ENCODE measurements around the gene MYO19.
"Not testable (repeated sequence)": the region's sequence is repeated elsewhere in the genome, so short reads cannot be mapped to it uniquely, and the experiment has no call there.

- TF ChIP-seq, protein P1, sequence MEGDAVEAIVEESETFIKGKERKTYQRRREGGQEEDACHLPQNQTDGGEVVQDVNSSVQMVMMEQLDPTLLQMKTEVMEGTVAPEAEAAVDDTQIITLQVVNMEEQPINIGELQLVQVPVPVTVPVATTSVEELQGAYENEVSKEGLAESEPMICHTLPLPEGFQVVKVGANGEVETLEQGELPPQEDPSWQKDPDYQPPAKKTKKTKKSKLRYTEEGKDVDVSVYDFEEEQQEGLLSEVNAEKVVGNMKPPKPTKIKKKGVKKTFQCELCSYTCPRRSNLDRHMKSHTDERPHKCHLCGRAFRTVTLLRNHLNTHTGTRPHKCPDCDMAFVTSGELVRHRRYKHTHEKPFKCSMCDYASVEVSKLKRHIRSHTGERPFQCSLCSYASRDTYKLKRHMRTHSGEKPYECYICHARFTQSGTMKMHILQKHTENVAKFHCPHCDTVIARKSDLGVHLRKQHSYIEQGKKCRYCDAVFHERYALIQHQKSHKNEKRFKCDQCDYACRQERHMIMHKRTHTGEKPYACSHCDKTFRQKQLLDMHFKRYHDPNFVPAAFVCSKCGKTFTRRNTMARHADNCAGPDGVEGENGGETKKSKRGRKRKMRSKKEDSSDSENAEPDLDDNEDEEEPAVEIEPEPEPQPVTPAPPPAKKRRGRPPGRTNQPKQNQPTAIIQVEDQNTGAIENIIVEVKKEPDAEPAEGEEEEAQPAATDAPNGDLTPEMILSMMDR (IDR thresholded peaks at IDR 0.05): not testable (repeated sequence)
- not testable (repeated sequence) for TF ChIP-seq POLR2A (IDR thresholded peaks at IDR 0.05)
Observed at GRCh38 chr17:36484021-36484420, 50.6 kb downstream of the MYO19 start.

All from stomach (tissue), 4 donors.